Measurements from ENCODE around the gene ROR2. TPM values are rescaled to one million over a fixed set of nuclear protein-coding genes. Genes with fewer than 3 reads are reported as not detected.
A peak's percentile ranks its signal among the peaks of the same experiment; 100 is the strongest.

The ROR2 gene
- total RNA-seq, 1 experiment from 2014 or later, result 0.68 TPM

- H3K4me3 ChIP-seq (ENCODE audit: low read depth, low read length), result no peak overlapping the region
- intact Hi-C loops (cut with micrococcal nuclease; ENCODE audit: unreplicated experiment), result loop anchor here (10.0 kb wide), 1 partner anchor 74 kb away; no protein-coding TSS in a partner anchor
- H3K9me3 ChIP-seq, result no peaks in the 10 kb centered on the region
- H3K4me1 ChIP-seq, result peaks cover 6% of the 10 kb centered on the region
- peak overlapping the region; percentile 61 for H3K4me3 Mint-ChIP-seq (ENCODE audit: unreplicated experiment)
- ChIA-PET CTCF (no interaction called here), POLR2A (no interaction called here)
- H3K36me3 ChIP-seq (ENCODE audit: control insufficient read depth, insufficient read depth, low read length), result no peaks in the 10 kb centered on the region
- peaks cover 10% of the 10 kb centered on the region for H3K4me1 Mint-ChIP-seq (ENCODE audit: low read depth, unreplicated experiment)
- TF ChIP-seq CTCF (IDR thresholded peaks at IDR 0.05; ENCODE audit: insufficient read depth in 1 of 2, low read depth in 1 of 2, low read length in 1 of 2, severe bottlenecking in 1 of 2, unreplicated experiment in 1 of 2), result no peak
- DNase-seq, result peak in 1 of 2 experiments; percentile 30
- H3K9me3 Mint-ChIP-seq (ENCODE audit: unreplicated experiment), result no peaks in the 10 kb centered on the region
- no TSS peak for BruUV-seq (replicated peaks)
- H3K27me3 Mint-ChIP-seq (ENCODE audit: insufficient read depth, unreplicated experiment), result no peaks in the 10 kb centered on the region
- H3K36me3 Mint-ChIP-seq (ENCODE audit: insufficient read depth, unreplicated experiment), result no peaks in the 10 kb centered on the region
- H3K27me3 ChIP-seq (replicated peaks; ENCODE audit: control insufficient read depth, insufficient read depth, low read length), result no peaks in the 10 kb centered on the region
- peak overlapping the region; percentile 70 for H3K27ac Mint-ChIP-seq (ENCODE audit: unreplicated experiment)
Measured at GRCh38 chr9:91530829-91531228, 419.2 kb downstream of the ROR2 start.

GRCh38 chr9:91522481-91522880 is 427.5 kb downstream of the ROR2 start:
- Histone ChIP-seq H3K27me3 (replicated peaks; ENCODE audit: control insufficient read depth, insufficient read depth, low read length) (no peaks in the 10 kb centered on the region), H3K9me3 (no peaks in the 10 kb centered on the region), H3K4me3 (ENCODE audit: low read depth, low read length) (no peak overlapping the region), H3K4me1 (no peaks in the 10 kb centered on the region), H3K36me3 (ENCODE audit: control insufficient read depth, insufficient read depth, low read length) (no peaks in the 10 kb centered on the region)
- H3K27ac Mint-ChIP-seq (ENCODE audit: unreplicated experiment), result no peak overlapping the region
- ChIA-PET CTCF (no interaction called here), POLR2A (no interaction called here)
- no peaks in the 10 kb centered on the region for H3K36me3 Mint-ChIP-seq (ENCODE audit: insufficient read depth, unreplicated experiment)
- no peak for DNase-seq
- H3K9me3 Mint-ChIP-seq (ENCODE audit: unreplicated experiment), result peaks cover 10% of the 10 kb centered on the region
- H3K27me3 Mint-ChIP-seq (ENCODE audit: insufficient read depth, unreplicated experiment), result no peaks in the 10 kb centered on the region
- BruUV-seq (replicated peaks), result no TSS peak
- H3K4me3 Mint-ChIP-seq (ENCODE audit: unreplicated experiment), result no peak overlapping the region
- intact Hi-C loops (cut with micrococcal nuclease; ENCODE audit: unreplicated experiment), result no loop called here
- no peak for TF ChIP-seq CTCF (IDR thresholded peaks at IDR 0.05; ENCODE audit: insufficient read depth in 1 of 2, low read depth in 1 of 2, low read length in 1 of 2, severe bottlenecking in 1 of 2, unreplicated experiment in 1 of 2)
- H3K4me1 Mint-ChIP-seq (ENCODE audit: low read depth, unreplicated experiment), result no peaks in the 10 kb centered on the region

GRCh38 chr9:91519520-91520277 is 430.3 kb downstream of the ROR2 start:
- H3K27me3 Mint-ChIP-seq (ENCODE audit: insufficient read depth, unreplicated experiment), result no peaks in the 10 kb centered on the region
- H3K4me3 Mint-ChIP-seq (ENCODE audit: unreplicated experiment), result no peak overlapping the region
- Histone ChIP-seq H3K36me3 (ENCODE audit: control insufficient read depth, insufficient read depth, low read length) (no peaks in the 10 kb centered on the region), H3K4me3 (ENCODE audit: low read depth, low read length) (no peak overlapping the region), H3K4me1 (no peaks in the 10 kb centered on the region), H3K9me3 (no peaks in the 10 kb centered on the region), H3K27me3 (replicated peaks; ENCODE audit: control insufficient read depth, insufficient read depth, low read length) (no peaks in the 10 kb centered on the region)
- no peak for DNase-seq
- intact Hi-C loops (cut with micrococcal nuclease; ENCODE audit: unreplicated experiment), result no loop called here
- CTCF ChIA-PET, result no interaction called here
- no peaks in the 10 kb centered on the region for H3K36me3 Mint-ChIP-seq (ENCODE audit: insufficient read depth, unreplicated experiment)
- no peak overlapping the region for H3K27ac Mint-ChIP-seq (ENCODE audit: unreplicated experiment)
- H3K4me1 Mint-ChIP-seq (ENCODE audit: low read depth, unreplicated experiment), result no peaks in the 10 kb centered on the region
- POLR2A ChIA-PET, result no interaction called here
- TF ChIP-seq CTCF (IDR thresholded peaks at IDR 0.05; ENCODE audit: insufficient read depth in 1 of 2, low read depth in 1 of 2, low read length in 1 of 2, severe bottlenecking in 1 of 2, unreplicated experiment in 1 of 2), result no peak
- no TSS peak for BruUV-seq (replicated peaks)
- peaks cover 10% of the 10 kb centered on the region for H3K9me3 Mint-ChIP-seq (ENCODE audit: unreplicated experiment)
